Measurements from ENCODE around the gene MPO.

The MPO gene

GRCh38 chr17:58264407-58265103 is 16.2 kb downstream of the MPO start:
- H3K4me1 Mint-ChIP-seq = no peaks in the 10 kb centered on the region
- no peak overlapping the region for H3K4me3 Mint-ChIP-seq
- no peak for DNase-seq
- peaks cover 12% of the 10 kb centered on the region for H3K9me3 Mint-ChIP-seq
- peaks cover 76% of the 10 kb centered on the region for H3K27me3 Mint-ChIP-seq (ENCODE audit: low read depth, poor library complexity)
- TF ChIP-seq, protein P1, sequence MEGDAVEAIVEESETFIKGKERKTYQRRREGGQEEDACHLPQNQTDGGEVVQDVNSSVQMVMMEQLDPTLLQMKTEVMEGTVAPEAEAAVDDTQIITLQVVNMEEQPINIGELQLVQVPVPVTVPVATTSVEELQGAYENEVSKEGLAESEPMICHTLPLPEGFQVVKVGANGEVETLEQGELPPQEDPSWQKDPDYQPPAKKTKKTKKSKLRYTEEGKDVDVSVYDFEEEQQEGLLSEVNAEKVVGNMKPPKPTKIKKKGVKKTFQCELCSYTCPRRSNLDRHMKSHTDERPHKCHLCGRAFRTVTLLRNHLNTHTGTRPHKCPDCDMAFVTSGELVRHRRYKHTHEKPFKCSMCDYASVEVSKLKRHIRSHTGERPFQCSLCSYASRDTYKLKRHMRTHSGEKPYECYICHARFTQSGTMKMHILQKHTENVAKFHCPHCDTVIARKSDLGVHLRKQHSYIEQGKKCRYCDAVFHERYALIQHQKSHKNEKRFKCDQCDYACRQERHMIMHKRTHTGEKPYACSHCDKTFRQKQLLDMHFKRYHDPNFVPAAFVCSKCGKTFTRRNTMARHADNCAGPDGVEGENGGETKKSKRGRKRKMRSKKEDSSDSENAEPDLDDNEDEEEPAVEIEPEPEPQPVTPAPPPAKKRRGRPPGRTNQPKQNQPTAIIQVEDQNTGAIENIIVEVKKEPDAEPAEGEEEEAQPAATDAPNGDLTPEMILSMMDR (IDR thresholded peaks at IDR 0.05) = no peak
- H3K36me3 Mint-ChIP-seq (ENCODE audit: low read depth) = no peaks in the 10 kb centered on the region
- no peak overlapping the region for H3K27ac Mint-ChIP-seq

DNA sequence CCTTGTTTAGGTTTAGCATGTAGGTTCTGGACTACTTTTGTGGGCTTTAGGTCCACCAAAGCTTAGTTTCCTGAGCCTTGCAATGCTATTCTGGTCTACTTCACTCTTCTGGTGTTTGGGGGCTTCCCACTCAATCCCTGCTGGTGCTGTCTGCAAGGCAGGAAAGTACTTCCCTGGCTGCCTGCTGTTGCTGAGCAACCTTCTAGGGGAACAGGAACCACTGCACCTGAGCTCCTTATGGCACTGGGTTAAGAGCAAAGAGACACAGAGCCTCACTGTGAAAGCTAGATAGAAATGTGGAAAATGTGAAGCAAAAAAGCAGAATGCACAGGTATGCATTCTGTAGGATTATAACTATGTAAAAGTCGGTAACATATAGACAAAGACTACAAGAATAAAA is 17.0 kb downstream of the MPO start:
- no peaks in the 10 kb centered on the region for H3K4me1 Mint-ChIP-seq
- no peaks in the 10 kb centered on the region for H3K36me3 Mint-ChIP-seq (ENCODE audit: low read depth)
- peaks cover 12% of the 10 kb centered on the region for H3K9me3 Mint-ChIP-seq
- no peak overlapping the region for H3K4me3 Mint-ChIP-seq
- no peak for DNase-seq
- no peak overlapping the region for H3K27ac Mint-ChIP-seq
- TF ChIP-seq, protein P1 (IDR thresholded peaks at IDR 0.05) = no peak
- H3K27me3 Mint-ChIP-seq (ENCODE audit: low read depth, poor library complexity) = peaks cover 79% of the 10 kb centered on the region

GRCh38 chr17:58262149-58262548 is 18.6 kb downstream of the MPO start:
- Mint-ChIP-seq H3K36me3 (ENCODE audit: low read depth) (no peaks in the 10 kb centered on the region), H3K4me1 (no peaks in the 10 kb centered on the region)

DNA sequence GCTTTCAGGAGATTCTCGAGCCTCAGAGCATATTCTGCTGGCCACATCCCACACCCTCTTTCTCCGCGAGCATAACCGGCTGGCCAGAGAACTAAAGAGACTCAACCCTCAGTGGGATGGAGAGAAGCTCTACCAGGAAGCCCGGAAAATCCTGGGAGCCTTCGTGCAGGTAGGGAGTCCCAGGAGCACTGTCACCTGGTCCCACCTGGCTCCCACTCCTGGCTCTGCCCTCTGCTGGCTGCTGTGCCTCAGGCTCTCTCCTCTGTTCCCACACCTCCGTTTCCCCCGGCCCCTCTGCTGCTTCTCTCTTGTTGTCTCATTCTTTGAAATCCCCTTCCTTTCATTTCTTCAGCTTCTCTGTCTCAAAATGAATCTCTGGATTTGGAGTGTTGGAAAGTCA is 25.9 kb downstream of the MPO start:
- DNase-seq = no peak
- Mint-ChIP-seq H3K9me3 (peaks cover 8% of the 10 kb centered on the region), H3K27me3 (ENCODE audit: low read depth, poor library complexity) (peaks cover 97% of the 10 kb centered on the region), H3K36me3 (ENCODE audit: low read depth) (no peaks in the 10 kb centered on the region), H3K27ac (no peak overlapping the region), H3K4me1 (no peaks in the 10 kb centered on the region), H3K4me3 (no peak overlapping the region)
- TF ChIP-seq, protein P1 (IDR thresholded peaks at IDR 0.05) = no peak

More at GRCh38 chr17:58262149-58262548, 18.6 kb downstream of the MPO start:
- H3K27me3 Mint-ChIP-seq (ENCODE audit: low read depth, poor library complexity) = peaks cover 89% of the 10 kb centered on the region
- TF ChIP-seq, protein P1 (IDR thresholded peaks at IDR 0.05) = no peak
- peaks cover 12% of the 10 kb centered on the region for H3K9me3 Mint-ChIP-seq
- no peak overlapping the region for H3K4me3 Mint-ChIP-seq
- no peak overlapping the region for H3K27ac Mint-ChIP-seq
- DNase-seq = no peak

GRCh38 chr17:58253082-58253481 is 27.7 kb downstream of the MPO start:
- Mint-ChIP-seq H3K36me3 (ENCODE audit: low read depth) (no peaks in the 10 kb centered on the region), H3K4me1 (no peaks in the 10 kb centered on the region), H3K27me3 (ENCODE audit: low read depth, poor library complexity) (peaks cover 97% of the 10 kb centered on the region), H3K9me3 (peaks cover 8% of the 10 kb centered on the region), H3K4me3 (no peak overlapping the region), H3K27ac (no peak overlapping the region)
- DNase-seq = no peak
- TF ChIP-seq, protein P1 (IDR thresholded peaks at IDR 0.05) = no peak

- Mint-ChIP-seq H3K4me3 (no peak overlapping the region), H3K9me3 (peaks cover 8% of the 10 kb centered on the region), H3K36me3 (ENCODE audit: low read depth) (no peaks in the 10 kb centered on the region), H3K4me1 (no peaks in the 10 kb centered on the region), H3K27ac (no peak overlapping the region), H3K27me3 (ENCODE audit: low read depth, poor library complexity) (peaks cover 97% of the 10 kb centered on the region)
- no peak for DNase-seq
- TF ChIP-seq, protein P1 (IDR thresholded peaks at IDR 0.05) = no peak
Measured at GRCh38 chr17:58252141-58252540, 28.6 kb downstream of the MPO start.

Data from nephron progenitor cell (in vitro differentiated cells).